CD14-positive monocyte (primary cell): ENCODE data around the gene RAB40C. TPM values are rescaled to one million over a fixed set of nuclear protein-coding genes. Genes with fewer than 3 reads are reported as not detected.
A peak's percentile ranks its signal among the peaks of the same experiment; 100 is the strongest.

ENCODE experiments used
- DNase-seq, 3 donors: peaks; one replicate each; pipeline ENCODE4 v3.0.0-alpha.2; 2011 to 2022
- H2AFZ ChIP-seq: 2 replicates; pipeline ENCODE4 v1.6.0; 2012; ENCODE audit warnings: mild to moderate bottlenecking, low read depth, low read length, inconsistent platforms; ENCODE audit not compliant: insufficient read depth, poor library complexity, severe bottlenecking
- H3K27ac ChIP-seq, 2 donors: 1 replicate in 1 of 2; 2 replicates in 1 of 2; pipeline ENCODE4 v1.5.1; 2012 to 2013; ENCODE audit warnings: low read length in 2 of 2, control low read depth in 1 of 2, inconsistent platforms in 1 of 2, low read depth in 1 of 2, mild to moderate bottlenecking in 1 of 2
- H3K27me3 ChIP-seq, 2 donors: one replicate each; pipeline versions ENCODE4 v1.6.0 to v1.6.1; 2011 to 2013; ENCODE audit warnings: low read length in 2 of 2; ENCODE audit not compliant: control insufficient read depth in 2 of 2, insufficient read depth in 2 of 2
- H3K36me3 ChIP-seq, 2 donors: replicated peaks in 1 of 2; 1 replicate in 1 of 2; 2 replicates in 1 of 2; pipeline versions ENCODE4 v1.5.1 to v1.6.1; 2012 to 2013; ENCODE audit warnings: low read length in 2 of 2, control low read depth in 1 of 2, inconsistent platforms in 1 of 2, mild to moderate bottlenecking in 1 of 2; ENCODE audit not compliant: insufficient read depth in 2 of 2, control insufficient read depth in 1 of 2
- H3K4me1 ChIP-seq, 2 donors: 1 replicate in 1 of 2; 2 replicates in 1 of 2; pipeline versions ENCODE4 v1.5.1 to v1.6.1; 2012 to 2013; ENCODE audit warnings: low read length in 2 of 2, control low read depth in 1 of 2, inconsistent platforms in 1 of 2, mild to moderate bottlenecking in 1 of 2, moderate library complexity in 1 of 2; ENCODE audit not compliant: insufficient read depth in 2 of 2, control insufficient read depth in 1 of 2
- H3K4me2 ChIP-seq: replicated peaks from 2 replicates; pipeline ENCODE3; 2012; ENCODE audit warnings: low read length, moderate library complexity, mild to moderate bottlenecking; ENCODE audit not compliant: poor library complexity, severe bottlenecking; ENCODE audit errors: extremely low read depth
- H3K4me3 ChIP-seq, 3 experiments: fragments of 200-600 bp in 1 of 3; sonication (generic) in 1 of 3; replicated peaks in 1 of 3; 1 replicate in 2 of 3; 2 replicates in 1 of 3; pipeline ENCODE4 v1.5.1; 2011 to 2013; ENCODE audit warnings: low read length in 3 of 3, mild to moderate bottlenecking in 3 of 3, control low read depth in 2 of 3, low read depth in 2 of 3, inconsistent platforms in 1 of 3, moderate library complexity in 1 of 3
- H3K79me2 ChIP-seq: 2 replicates; pipeline ENCODE4 v1.6.0; 2012; ENCODE audit warnings: mild to moderate bottlenecking, control low read depth, inconsistent platforms, low read length, moderate library complexity; ENCODE audit not compliant: insufficient read depth
- H3K9ac ChIP-seq: 2 replicates; pipeline ENCODE4 v1.6.0; 2017; ENCODE audit warnings: low read length, mild to moderate bottlenecking; ENCODE audit not compliant: insufficient read depth, poor library complexity, severe bottlenecking
- H3K9me3 ChIP-seq, 2 donors: replicated peaks in 1 of 2; 1 replicate in 1 of 2; 2 replicates in 1 of 2; pipeline versions ENCODE4 v1.5.1 to v1.6.1; 2012 to 2013; ENCODE audit warnings: low read length in 2 of 2, control low read depth in 1 of 2; ENCODE audit not compliant: control insufficient read depth in 1 of 2, insufficient read depth in 1 of 2
- H4K20me1 ChIP-seq: 2 replicates; pipeline ENCODE4 v1.6.0; 2012; ENCODE audit warnings: mild to moderate bottlenecking, low read length, control low read depth, moderate library complexity; ENCODE audit not compliant: insufficient read depth
- H3K27ac Mint-ChIP-seq, 7 donors: one replicate each; pipeline ENCODE4 v1.8.0; 2020; ENCODE audit warnings: mild to moderate bottlenecking in 7 of 7, mixed read lengths in 7 of 7, moderate library complexity in 6 of 7, inconsistent platforms in 2 of 7
- H3K27me3 Mint-ChIP-seq, 3 donors: one replicate each; pipeline ENCODE4 v1.8.0; 2021 to 2022; ENCODE audit warnings: low read depth in 3 of 3, mild to moderate bottlenecking in 3 of 3, mixed read lengths in 3 of 3, moderate library complexity in 3 of 3, inconsistent platforms in 1 of 3
- H3K36me3 Mint-ChIP-seq, 2 donors: one replicate each; pipeline ENCODE4 v1.8.0; 2020; ENCODE audit warnings: mixed read lengths in 2 of 2, inconsistent platforms in 1 of 2, mild to moderate bottlenecking in 1 of 2
- H3K4me1 Mint-ChIP-seq: one replicate; pipeline ENCODE4 v1.8.0; 2020; ENCODE audit warnings: mild to moderate bottlenecking, mixed read lengths
- H3K4me3 Mint-ChIP-seq, 2 donors: one replicate each; pipeline ENCODE4 v1.8.0; 2020; ENCODE audit warnings: mild to moderate bottlenecking in 2 of 2, mixed read lengths in 2 of 2, moderate library complexity in 1 of 2
- H3K9me3 Mint-ChIP-seq, 7 donors: one replicate each; pipeline ENCODE4 v1.8.0; 2020 to 2022; ENCODE audit warnings: mixed read lengths in 7 of 7, mild to moderate bottlenecking in 6 of 7, moderate library complexity in 6 of 7, inconsistent platforms in 2 of 7
- CTCF ChIP-seq: fragments of 200-600 bp; IDR thresholded peaks from one replicate; pipeline ENCODE4 v1.8.0; 2022; ENCODE audit warnings: antibody characterized with exemption, mild to moderate bottlenecking
- WGBS: methylation state at CpG from one replicate; pipeline ENCODE4 v1.1.5; 2013; ENCODE audit warnings: missing lambda C conversion rate; ENCODE audit not compliant: insufficient coverage; 5-methylcytosine and 5-hydroxymethylcytosine counted together
- intact Hi-C, 2 donors: fragments of 100-400 bp; cut with micrococcal nuclease; formaldehyde crosslinking; loops; one replicate each; pipeline versions ENCODE4 v1.15.0 to v1.15.1; 2023
- polyA plus RNA-seq, 3 donors: library from polyadenylated mRNA; depleted of rRNA in 1 of 3; unstranded in 2 of 3; stranded (reverse) in 1 of 3; fragments of 300-500 nt in 2 of 3; fragments of >200 nt in 1 of 3; fragmentation: Illumina TruSeq in 2 of 3; gene quantifications; 1 replicate in 2 of 3; 2 replicates in 1 of 3; pipeline ENCODE4 v1.2.3, GENCODE V29; 2012 to 2021

RAB40C gene
- polyA plus RNA-seq, 3 donors = 10.0 to 22.6 (median 10.9) TPM

GRCh38 chr16:583815-584591 lies 5.9 kb upstream of the RAB40C start:
- Mint-ChIP-seq H3K9me3 (peaks cover 0 to 3% (median 0%) of the 10 kb centered on the region in 7 donors), H3K27me3 (peaks cover 2 to 16% (median 12%) of the 10 kb centered on the region in 3 donors), H3K4me1 (peaks cover 13% of the 10 kb centered on the region), H3K36me3 (peaks cover 0 to 3% of the 10 kb centered on the region in 2 donors), H3K4me3 (no peak overlapping the region), H3K27ac (no peak overlapping the region)
- Histone ChIP-seq H3K4me1 (peaks cover 16 to 18% of the 10 kb centered on the region in 2 donors), H3K27me3 (peaks cover 0 to 7% of the 10 kb centered on the region in 2 donors), H3K4me2 (no peak overlapping the region), H3K4me3 (no peak overlapping the region), H3K36me3 (peaks cover 0 to 2% of the 10 kb centered on the region in 2 donors), H3K9me3 (no peaks in the 10 kb centered on the region), H4K20me1 (no peaks in the 10 kb centered on the region), H3K79me2 (peaks cover 14% of the 10 kb centered on the region), H3K9ac (no peak overlapping the region), H3K27ac (no peak overlapping the region), H2AFZ (no peak overlapping the region)
- intact Hi-C loops = loop anchor here in 1 of 2 donors (5.0 kb wide), 1 partner anchor 68 kb away; no protein-coding TSS in a partner anchor
- WGBS = 78% methylated on average over 29 of the region's 38 CpGs
- DNase-seq = no peak
- TF ChIP-seq CTCF = no peak

GRCh38 chr16:585351-585750 lies 4.5 kb upstream of the RAB40C start:
- no peak overlapping the region for H3K27ac Mint-ChIP-seq
- no peaks in the 10 kb centered on the region for H3K9me3 ChIP-seq
- intact Hi-C loops = loop anchor here (5.0 kb wide), 1 partner anchor 97 kb away; the partner anchor contains the start of genes JMJD8 (in 2 of the 2) and STUB1 (in 2 of the 2)
- H3K27me3 Mint-ChIP-seq = peaks cover 2 to 16% (median 12%) of the 10 kb centered on the region in 3 donors
- no peak overlapping the region for H3K9ac ChIP-seq
- 49% methylated on average over 10 of the region's 10 CpGs for WGBS
- H2AFZ ChIP-seq = no peak overlapping the region
- H4K20me1 ChIP-seq = no peaks in the 10 kb centered on the region
- H3K9me3 Mint-ChIP-seq = peaks cover 0 to 3% (median 0%) of the 10 kb centered on the region in 7 donors
- DNase-seq = no peak
- no peak for TF ChIP-seq CTCF
- H3K27ac ChIP-seq = no peak overlapping the region
- no peak overlapping the region for H3K4me2 ChIP-seq
- peaks cover 0 to 7% of the 10 kb centered on the region in 2 donors for H3K27me3 ChIP-seq
- peak overlapping the region in 1 of 2 donors; percentile 53 for H3K4me3 Mint-ChIP-seq
- H3K4me1 ChIP-seq = peaks cover 16 to 20% of the 10 kb centered on the region in 2 donors
- H3K4me1 Mint-ChIP-seq = peaks cover 13% of the 10 kb centered on the region
- peaks cover 0 to 2% of the 10 kb centered on the region in 2 donors for H3K36me3 ChIP-seq
- no peak overlapping the region for H3K4me3 ChIP-seq
- H3K36me3 Mint-ChIP-seq = peaks cover 0 to 3% of the 10 kb centered on the region in 2 donors
- peaks cover 17% of the 10 kb centered on the region for H3K79me2 ChIP-seq
